ENCODE data around the gene NPHP4.

Gene NPHP4

DNA sequence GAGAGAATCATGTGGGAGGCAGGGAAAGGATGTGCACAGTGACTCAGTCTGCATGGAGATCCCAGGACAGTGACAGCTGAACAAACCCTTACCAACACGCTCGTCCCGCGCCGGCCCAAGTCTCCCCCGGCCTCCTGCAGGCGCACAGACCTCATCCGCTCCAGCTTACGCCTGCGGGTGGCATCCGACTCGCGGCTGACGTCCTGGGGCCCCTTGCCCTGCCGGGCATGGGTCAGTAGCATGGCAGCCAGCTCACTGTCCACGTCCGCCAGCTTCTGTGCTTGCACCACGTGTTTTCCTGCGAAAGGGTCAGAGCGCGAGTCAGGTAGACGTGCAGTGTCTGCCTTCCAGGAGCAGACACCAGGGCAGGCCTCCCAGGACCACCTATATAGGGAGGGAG lies 115.2 kb downstream of the NPHP4 start:
- H3K4me3 ChIP-seq (ENCODE audit: low read length): no peak overlapping the region
- H3K9me2 ChIP-seq (replicated peaks; ENCODE audit: control insufficient read depth, low read length): no peaks in the 10 kb centered on the region
- no peaks in the 10 kb centered on the region for H3K36me3 ChIP-seq (ENCODE audit: control insufficient read depth, low read length)
- H3K27me3 ChIP-seq (ENCODE audit: control insufficient read depth, low read length): no peaks in the 10 kb centered on the region
- H3K9me3 ChIP-seq (ENCODE audit: control insufficient read depth, insufficient read depth, low read length): no peaks in the 10 kb centered on the region
- no peaks in the 10 kb centered on the region for H3K4me1 ChIP-seq (ENCODE audit: control insufficient read depth, low read length)
- H3K4me2 ChIP-seq (ENCODE audit: low read length): no peak overlapping the region
- H4K20me1 ChIP-seq (ENCODE audit: control insufficient read depth, insufficient read depth, low read depth, low read length): no peaks in the 10 kb centered on the region
- H3F3A ChIP-seq (ENCODE audit: control insufficient read depth, insufficient read depth): no peaks in the 10 kb centered on the region
- TF ChIP-seq EZH2phosphoT487 (IDR thresholded peaks at IDR 0.05; ENCODE audit: borderline replicate concordance, low read length): no peak
- TF ChIP-seq, protein P1, sequence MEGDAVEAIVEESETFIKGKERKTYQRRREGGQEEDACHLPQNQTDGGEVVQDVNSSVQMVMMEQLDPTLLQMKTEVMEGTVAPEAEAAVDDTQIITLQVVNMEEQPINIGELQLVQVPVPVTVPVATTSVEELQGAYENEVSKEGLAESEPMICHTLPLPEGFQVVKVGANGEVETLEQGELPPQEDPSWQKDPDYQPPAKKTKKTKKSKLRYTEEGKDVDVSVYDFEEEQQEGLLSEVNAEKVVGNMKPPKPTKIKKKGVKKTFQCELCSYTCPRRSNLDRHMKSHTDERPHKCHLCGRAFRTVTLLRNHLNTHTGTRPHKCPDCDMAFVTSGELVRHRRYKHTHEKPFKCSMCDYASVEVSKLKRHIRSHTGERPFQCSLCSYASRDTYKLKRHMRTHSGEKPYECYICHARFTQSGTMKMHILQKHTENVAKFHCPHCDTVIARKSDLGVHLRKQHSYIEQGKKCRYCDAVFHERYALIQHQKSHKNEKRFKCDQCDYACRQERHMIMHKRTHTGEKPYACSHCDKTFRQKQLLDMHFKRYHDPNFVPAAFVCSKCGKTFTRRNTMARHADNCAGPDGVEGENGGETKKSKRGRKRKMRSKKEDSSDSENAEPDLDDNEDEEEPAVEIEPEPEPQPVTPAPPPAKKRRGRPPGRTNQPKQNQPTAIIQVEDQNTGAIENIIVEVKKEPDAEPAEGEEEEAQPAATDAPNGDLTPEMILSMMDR (IDR thresholded peaks at IDR 0.05; ENCODE audit: low read depth, low read length, poor library complexity, severe bottlenecking): no peak
- H3K79me2 ChIP-seq (ENCODE audit: control insufficient read depth, low read length): no peaks in the 10 kb centered on the region
- no peak overlapping the region for H3K27ac ChIP-seq (ENCODE audit: low read depth, low read length)

DNA sequence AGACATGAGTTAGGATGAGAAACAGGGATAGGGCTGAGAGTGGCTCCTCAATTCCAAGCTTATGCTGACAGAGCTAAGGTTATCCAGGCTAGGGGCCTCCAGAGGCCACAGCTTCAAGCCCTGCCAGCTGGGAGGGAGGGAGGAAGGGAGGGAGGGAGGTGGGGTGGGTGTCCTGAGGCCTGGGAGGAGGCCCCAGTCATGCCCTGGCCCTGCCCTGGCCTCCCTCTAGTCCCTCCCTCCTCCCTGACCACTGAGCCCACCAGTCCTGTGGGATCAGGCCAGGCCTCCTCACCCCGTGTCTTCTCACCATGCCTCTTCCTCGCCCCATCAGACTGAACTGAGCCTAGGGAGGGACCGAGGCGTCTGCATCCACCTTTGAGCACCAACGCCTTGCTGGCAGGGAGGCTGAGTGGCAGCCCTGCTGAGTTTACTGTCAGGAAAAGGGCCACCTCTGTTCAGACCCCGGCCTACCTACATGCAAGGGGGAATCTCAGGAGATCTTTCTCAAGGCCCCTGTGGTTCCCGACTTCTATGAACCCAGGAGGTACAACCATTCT lies 116.1 kb downstream of the NPHP4 start:
- TF ChIP-seq, protein P1 (IDR thresholded peaks at IDR 0.05; ENCODE audit: low read depth, low read length, poor library complexity, severe bottlenecking): no peak
- no peak for TF ChIP-seq EZH2phosphoT487 (IDR thresholded peaks at IDR 0.05; ENCODE audit: borderline replicate concordance, low read length)
- Histone ChIP-seq H3K4me3 (ENCODE audit: low read length) (no peak overlapping the region), H3K27ac (ENCODE audit: low read depth, low read length) (no peak overlapping the region), H3K9me3 (ENCODE audit: control insufficient read depth, insufficient read depth, low read length) (no peaks in the 10 kb centered on the region), H3K9me2 (replicated peaks; ENCODE audit: control insufficient read depth, low read length) (no peaks in the 10 kb centered on the region), H4K20me1 (ENCODE audit: control insufficient read depth, insufficient read depth, low read depth, low read length) (no peaks in the 10 kb centered on the region), H3K36me3 (ENCODE audit: control insufficient read depth, low read length) (no peaks in the 10 kb centered on the region), H3K4me2 (ENCODE audit: low read length) (no peak overlapping the region), H3K27me3 (ENCODE audit: control insufficient read depth, low read length) (no peaks in the 10 kb centered on the region), H3F3A (ENCODE audit: control insufficient read depth, insufficient read depth) (no peaks in the 10 kb centered on the region), H3K79me2 (ENCODE audit: control insufficient read depth, low read length) (no peaks in the 10 kb centered on the region), H3K4me1 (ENCODE audit: control insufficient read depth, low read length) (no peaks in the 10 kb centered on the region)

DNA sequence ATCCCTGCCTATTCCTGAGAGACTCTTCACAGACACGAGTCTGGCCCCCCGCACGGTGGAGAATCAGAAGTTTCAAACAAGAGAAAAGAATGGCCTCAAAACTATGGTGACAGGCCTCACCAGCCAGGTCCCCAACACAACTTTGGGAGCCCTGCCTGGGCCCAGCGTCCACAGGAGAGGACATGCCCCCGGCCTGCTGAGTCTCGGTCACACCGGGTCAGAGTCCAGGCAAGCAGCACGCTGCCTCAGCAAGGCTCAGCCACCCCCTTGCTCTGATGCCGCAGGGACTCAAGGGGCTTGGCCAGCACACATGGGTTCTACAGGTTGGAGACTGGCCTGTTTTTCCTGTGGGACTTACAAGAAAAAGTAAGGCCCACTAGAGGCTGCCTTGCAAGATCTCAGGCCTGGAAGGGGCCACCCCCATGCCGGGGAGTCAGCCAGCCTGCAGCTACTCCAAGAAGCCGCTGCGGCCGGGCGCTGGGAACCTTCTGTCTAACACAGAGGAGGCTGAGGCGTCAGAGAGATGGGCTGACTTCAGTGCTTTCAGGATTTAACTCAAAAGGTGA lies 116.8 kb downstream of the NPHP4 start:
- H3K4me1 ChIP-seq (ENCODE audit: control insufficient read depth, low read length): no peaks in the 10 kb centered on the region
- H3K4me3 ChIP-seq (ENCODE audit: low read length): no peak overlapping the region
- no peaks in the 10 kb centered on the region for H3K27me3 ChIP-seq (ENCODE audit: control insufficient read depth, low read length)
- no peaks in the 10 kb centered on the region for H3F3A ChIP-seq (ENCODE audit: control insufficient read depth, insufficient read depth)
- H3K36me3 ChIP-seq (ENCODE audit: control insufficient read depth, low read length): no peaks in the 10 kb centered on the region
- H4K20me1 ChIP-seq (ENCODE audit: control insufficient read depth, insufficient read depth, low read depth, low read length): no peaks in the 10 kb centered on the region
- TF ChIP-seq, protein P1 (IDR thresholded peaks at IDR 0.05; ENCODE audit: low read depth, low read length, poor library complexity, severe bottlenecking): no peak
- TF ChIP-seq EZH2phosphoT487 (IDR thresholded peaks at IDR 0.05; ENCODE audit: borderline replicate concordance, low read length): no peak
- no peaks in the 10 kb centered on the region for H3K9me3 ChIP-seq (ENCODE audit: control insufficient read depth, insufficient read depth, low read length)
- no peak overlapping the region for H3K27ac ChIP-seq (ENCODE audit: low read depth, low read length)
- no peaks in the 10 kb centered on the region for H3K9me2 ChIP-seq (replicated peaks; ENCODE audit: control insufficient read depth, low read length)
- H3K79me2 ChIP-seq (ENCODE audit: control insufficient read depth, low read length): no peaks in the 10 kb centered on the region
- H3K4me2 ChIP-seq (ENCODE audit: low read length): no peak overlapping the region
